HAP-1 (cell line): Measurements from ENCODE around the gene C7orf57.
"Not testable (repeated sequence)": the region's sequence is repeated elsewhere in the genome, so short reads cannot be mapped to it uniquely, and the experiment has no call there.

Experiments used
- DNase-seq, 2 experiments: peaks; one replicate each; pipeline ENCODE4 v3.0.0-alpha.2; 2016 to 2020; ENCODE audit warnings: low spot score in 2 of 2
- H3K27me3 ChIP-seq: fragments of 250-450 bp; sonication (Bioruptor Pico); 2 replicates; pipeline ENCODE4 v1.5.1; 2020; ENCODE audit warnings: low read depth, mild to moderate bottlenecking, moderate library complexity
- H3K36me3 ChIP-seq: fragments of 250-450 bp; sonication (Bioruptor Pico); replicated peaks from 2 replicates; pipeline ENCODE4 v1.5.1; 2020; ENCODE audit warnings: mild to moderate bottlenecking
- H3K4me1 ChIP-seq: fragments of 250-450 bp; sonication (Bioruptor Pico); 2 replicates; pipeline ENCODE4 v1.5.1; 2020; ENCODE audit warnings: mild to moderate bottlenecking
- H3K4me3 ChIP-seq: fragments of 250-450 bp; sonication (Bioruptor Pico); 2 replicates; pipeline ENCODE4 v1.5.1; 2020; ENCODE audit warnings: mild to moderate bottlenecking, moderate library complexity
- H3K9me3 ChIP-seq: fragments of 250-450 bp; sonication (Bioruptor Pico); 2 replicates; pipeline ENCODE4 v1.5.1; 2020; ENCODE audit warnings: mild to moderate bottlenecking, moderate library complexity
- in situ Hi-C: fragments of 300-500 bp; cut with MboI; formaldehyde crosslinking; loops from 3 replicates; pipeline ENCODE4 v1.14.3; 2020; ENCODE audit warnings: low sequenced_read_pairs, inconsistent platforms, mixed read lengths

Gene C7orf57

DNA sequence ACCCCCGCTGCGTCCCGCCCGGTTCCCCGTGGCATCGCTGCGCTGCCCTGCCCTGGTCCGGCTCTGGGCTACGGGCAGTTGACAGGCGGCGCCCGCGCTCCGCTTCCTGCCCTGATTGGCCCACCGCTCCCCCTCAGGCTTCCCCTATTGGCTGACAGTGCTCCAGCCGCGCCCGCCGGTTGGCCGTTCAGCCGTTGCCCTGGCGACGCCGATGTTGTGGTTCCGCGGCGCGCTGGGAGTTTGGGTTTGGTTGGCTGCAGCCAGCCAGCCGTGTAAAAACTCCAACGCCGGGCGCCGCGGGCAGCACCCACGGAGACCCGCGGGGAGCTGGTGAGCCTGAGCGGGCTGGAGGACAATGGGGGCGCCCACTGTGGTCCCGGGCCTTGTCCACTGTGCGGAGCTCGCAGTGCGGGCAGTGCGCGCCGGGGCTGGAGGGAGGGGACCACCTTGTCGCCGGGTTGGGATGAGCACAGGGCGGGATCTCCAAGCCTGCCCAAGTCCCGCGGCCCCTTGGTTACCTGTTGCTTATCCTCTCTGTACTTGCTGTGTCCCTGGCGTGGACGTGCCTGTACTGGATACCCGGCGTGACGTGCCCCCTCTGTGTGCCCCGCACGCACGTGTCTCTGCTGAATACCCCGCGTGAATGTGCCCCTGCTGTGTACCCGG lies at the start of gene C7orf57:
Gene C7orf57, plus strand, starts transcription at position 243 of the 666 bp plus-strand sequence. CDS start 766 bp downstream, outside the sequence.
- Histone ChIP-seq H3K9me3 (no peaks in the 10 kb centered on the region), H3K27me3 (0 out of 2 replicates have a peak, but pooled peaks cover 3% of the 10 kb centered on the region), H3K4me3 (peak within 1 kb of the TSS; percentile 49), H3K36me3 (no peaks in the 10 kb centered on the region), H3K4me1 (no peaks in the 10 kb centered on the region)
- peak; percentile 79 to 94 for DNase-seq
- in situ Hi-C loops, result no loop called here

DNA sequence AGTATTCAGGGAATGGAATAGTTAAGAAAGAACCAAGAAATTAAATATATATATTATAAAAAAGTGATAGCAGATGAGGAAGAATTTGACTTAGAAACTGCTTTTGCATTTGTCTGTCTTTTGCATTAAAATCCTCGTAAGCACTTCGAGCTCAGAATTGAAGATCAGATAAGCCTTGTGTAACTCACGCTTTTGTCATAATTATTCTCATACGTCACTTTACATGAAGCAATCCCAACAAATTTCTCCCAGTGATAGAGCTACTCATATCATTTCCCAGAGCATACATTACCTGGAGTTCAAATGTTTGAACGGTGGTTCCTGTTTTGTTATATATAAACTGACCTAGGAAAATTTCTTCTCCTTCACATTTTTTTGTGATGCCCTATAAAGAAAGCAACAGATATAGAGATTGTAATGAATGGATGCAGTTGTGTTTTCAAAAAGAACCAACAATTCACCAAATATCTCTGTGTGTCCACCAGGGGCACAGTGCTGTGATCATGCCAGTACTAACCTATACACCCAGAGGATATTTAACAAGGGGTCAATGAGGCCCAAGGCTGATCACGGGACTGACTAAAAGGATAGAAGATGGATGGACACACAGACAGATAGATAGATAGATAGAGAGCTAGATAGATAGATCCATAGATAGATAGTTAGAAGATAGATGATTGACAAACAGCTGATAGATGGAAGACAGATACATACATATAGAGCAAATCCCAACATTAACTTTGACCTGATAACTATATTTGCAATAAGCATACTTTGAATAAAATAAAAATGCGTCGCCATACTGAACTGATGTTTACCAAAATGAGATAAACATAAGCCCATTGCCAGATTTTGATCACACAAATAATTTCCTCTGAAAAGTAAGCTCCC lies 46.6 kb upstream of the C7orf57 start:
- peak; percentile 28 to 48 for DNase-seq
- H3K27me3 ChIP-seq, result no peaks in the 10 kb centered on the region
- no peak overlapping the region for H3K4me3 ChIP-seq

DNA sequence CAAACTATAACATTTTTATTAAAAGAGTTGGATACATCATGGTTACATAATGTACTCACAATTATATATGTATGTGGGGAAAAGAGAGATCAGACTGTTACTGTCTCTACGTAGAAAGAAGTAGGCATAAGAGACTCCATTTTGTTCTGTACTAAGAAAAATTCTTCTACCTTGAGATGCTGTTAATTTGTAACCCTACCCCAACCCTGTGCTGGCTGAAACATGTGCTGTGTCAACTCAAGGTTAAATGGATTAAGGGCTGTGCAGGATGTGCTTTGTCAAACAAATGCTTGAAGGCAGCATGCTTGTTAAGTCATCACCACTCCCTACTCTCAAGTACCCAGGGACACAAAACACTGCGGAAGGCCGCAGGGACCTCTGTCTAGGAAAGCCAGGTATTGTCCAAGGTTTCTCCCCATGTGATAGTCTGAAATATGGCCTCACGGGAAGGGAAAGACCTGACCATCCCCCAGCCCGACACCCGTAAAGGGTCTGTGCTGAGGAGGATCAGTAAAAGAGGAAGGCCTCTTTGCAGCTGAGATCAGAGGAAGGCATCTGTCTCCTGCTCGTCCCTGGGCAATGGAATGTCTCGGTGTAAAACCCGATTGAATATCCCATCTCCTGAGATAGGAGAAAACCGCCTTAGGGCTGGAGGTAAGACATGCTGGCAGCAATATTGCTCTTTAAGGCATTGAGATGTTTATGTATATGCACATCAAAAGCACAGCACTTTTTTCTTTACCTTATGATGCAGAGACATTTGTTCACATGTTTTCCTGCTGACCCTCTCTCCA lies 45.5 kb upstream of the C7orf57 start:
- H3K4me3 ChIP-seq, H3K27me3 ChIP-seq, H3K9me3 ChIP-seq, H3K36me3 ChIP-seq: not testable (repeated sequence)
- peaks cover 22% of the 10 kb centered on the region for H3K4me1 ChIP-seq
- in situ Hi-C loops, result loop anchor here (25.0 kb wide), 2 partner anchors 97 to 272 kb away; partner anchors contain the start of gene UPP1
- DNase-seq, result peak; percentile 72 to 77

More for the DNA sequence above, 46.6 kb upstream of the C7orf57 start:
- in situ Hi-C loops, result loop anchor here (25.0 kb wide), 2 partner anchors 99 to 274 kb away; partner anchors contain the start of gene UPP1
- peaks cover 22% of the 10 kb centered on the region for H3K4me1 ChIP-seq
- no peaks in the 10 kb centered on the region for H3K9me3 ChIP-seq
- no peaks in the 10 kb centered on the region for H3K36me3 ChIP-seq

- DNase-seq, result no peak
- H3K4me1 ChIP-seq, result peaks cover 22% of the 10 kb centered on the region
- no peaks in the 10 kb centered on the region for H3K36me3 ChIP-seq
- in situ Hi-C loops, result loop anchor here (25.0 kb wide), 2 partner anchors 97 to 272 kb away; partner anchors contain the start of gene UPP1
- no peaks in the 10 kb centered on the region for H3K9me3 ChIP-seq
- no peaks in the 10 kb centered on the region for H3K27me3 ChIP-seq
- H3K4me3 ChIP-seq, result no peak overlapping the region
These were observed 44.8 kb upstream of the C7orf57 start for GRCh38 chr7:47990592-47990991.

DNA sequence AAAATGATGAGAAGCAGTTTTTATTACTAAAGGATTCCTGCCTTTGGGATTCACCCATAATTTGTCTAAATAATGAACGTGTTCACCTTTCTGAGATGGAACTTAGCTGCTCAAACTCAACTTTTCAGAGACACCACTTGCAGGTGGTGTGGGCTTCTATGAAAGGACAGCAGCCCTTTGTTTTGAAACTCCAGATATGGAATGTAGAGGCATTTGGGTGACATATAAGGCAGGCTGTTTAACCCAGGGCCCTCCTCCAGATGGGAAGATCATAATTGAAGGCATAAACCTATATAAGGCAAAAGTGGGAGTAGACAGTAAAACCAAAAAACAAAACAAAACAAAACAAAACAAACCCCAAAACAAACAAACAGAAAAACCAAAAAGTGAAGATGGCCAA lies 44.1 kb upstream of the C7orf57 start:
- in situ Hi-C loops, result loop anchor here (25.0 kb wide), 2 partner anchors 96 to 271 kb away; partner anchors contain the start of gene UPP1
- no peak for DNase-seq
- no peak overlapping the region for H3K4me3 ChIP-seq
- no peaks in the 10 kb centered on the region for H3K27me3 ChIP-seq
- H3K9me3 ChIP-seq, result no peaks in the 10 kb centered on the region
- H3K36me3 ChIP-seq, result no peaks in the 10 kb centered on the region
- H3K4me1 ChIP-seq, result peaks cover 22% of the 10 kb centered on the region

GRCh38 chr7:47991741-47992311 lies 43.5 kb upstream of the C7orf57 start:
- peak; percentile 86 to 93 for DNase-seq
- Histone ChIP-seq H3K4me3 (peak overlapping the region; percentile 19), H3K36me3 (no peaks in the 10 kb centered on the region), H3K27me3 (no peaks in the 10 kb centered on the region), H3K9me3 (no peaks in the 10 kb centered on the region), H3K4me1 (peaks cover 22% of the 10 kb centered on the region)
- in situ Hi-C loops, result loop anchor here (25.0 kb wide), 2 partner anchors 95 to 270 kb away; partner anchors contain the start of gene UPP1

- Histone ChIP-seq H3K27me3 (no peaks in the 10 kb centered on the region), H3K4me1 (peaks cover 22% of the 10 kb centered on the region), H3K4me3 (no peak overlapping the region), H3K9me3 (no peaks in the 10 kb centered on the region), H3K36me3 (no peaks in the 10 kb centered on the region)
- in situ Hi-C loops, result loop anchor here (25.0 kb wide), 2 partner anchors 95 to 270 kb away; partner anchors contain the start of gene UPP1
- DNase-seq, result no peak
These were observed 42.9 kb upstream of the C7orf57 start for GRCh38 chr7:47992446-47992845.

DNA sequence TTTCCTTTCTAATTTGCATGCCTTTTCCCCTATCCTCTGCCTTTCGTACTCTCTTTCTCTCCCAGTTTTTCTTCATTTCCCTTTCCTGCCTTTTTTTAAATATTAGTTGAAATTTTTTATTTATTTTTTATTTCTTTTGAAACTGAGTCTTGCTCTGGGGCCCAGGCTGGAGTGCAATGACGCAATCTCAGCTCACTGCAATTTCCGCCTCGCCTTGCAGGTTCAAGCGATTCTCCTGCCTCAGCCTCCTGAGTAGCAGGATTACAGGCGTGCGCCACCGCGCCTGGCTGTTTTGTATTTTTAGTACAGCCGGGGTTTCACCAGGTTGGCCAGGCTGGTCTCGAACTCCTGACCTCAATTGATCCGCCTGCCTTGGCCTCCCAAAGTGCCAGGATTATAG lies 35.9 kb upstream of the C7orf57 start:
- in situ Hi-C loops, result loop anchor here (25.0 kb wide), 2 partner anchors 88 to 263 kb away; partner anchors contain the start of gene UPP1

GRCh38 chr7:48000164-48000563 lies 35.2 kb upstream of the C7orf57 start:
- H3K36me3 ChIP-seq, in situ Hi-C loops, DNase-seq, H3K27me3 ChIP-seq, H3K9me3 ChIP-seq, H3K4me1 ChIP-seq, H3K4me3 ChIP-seq: not testable (repeated sequence)

More for the DNA sequence above, 35.9 kb upstream of the C7orf57 start:
- no peaks in the 10 kb centered on the region for H3K9me3 ChIP-seq
- H3K36me3 ChIP-seq, result no peaks in the 10 kb centered on the region
- no peaks in the 10 kb centered on the region for H3K27me3 ChIP-seq
- H3K4me3 ChIP-seq, result no peak overlapping the region
- no peaks in the 10 kb centered on the region for H3K4me1 ChIP-seq
- no peak for DNase-seq

DNA sequence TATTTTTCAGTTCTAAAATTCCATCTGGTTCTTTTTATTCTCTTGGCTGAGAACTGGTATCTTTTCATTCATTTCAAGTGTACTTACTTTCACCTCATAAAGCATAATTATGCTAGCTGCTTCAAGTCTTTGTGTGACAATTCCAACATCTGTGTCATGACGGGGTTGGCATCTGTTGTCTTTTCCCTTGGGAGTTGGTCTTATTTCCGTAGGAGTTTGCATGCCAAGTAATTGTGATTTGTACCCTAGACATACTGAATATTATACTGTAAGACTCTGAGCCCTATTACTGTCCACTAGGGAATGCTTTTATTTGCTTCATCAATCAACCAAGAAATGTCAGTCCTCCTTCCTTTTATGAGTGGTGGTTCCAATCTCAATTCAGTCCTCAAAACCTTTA lies 31.3 kb upstream of the C7orf57 start:
- no peak for DNase-seq
- H3K4me3 ChIP-seq, result no peak overlapping the region
- in situ Hi-C loops, result no loop called here

DNA sequence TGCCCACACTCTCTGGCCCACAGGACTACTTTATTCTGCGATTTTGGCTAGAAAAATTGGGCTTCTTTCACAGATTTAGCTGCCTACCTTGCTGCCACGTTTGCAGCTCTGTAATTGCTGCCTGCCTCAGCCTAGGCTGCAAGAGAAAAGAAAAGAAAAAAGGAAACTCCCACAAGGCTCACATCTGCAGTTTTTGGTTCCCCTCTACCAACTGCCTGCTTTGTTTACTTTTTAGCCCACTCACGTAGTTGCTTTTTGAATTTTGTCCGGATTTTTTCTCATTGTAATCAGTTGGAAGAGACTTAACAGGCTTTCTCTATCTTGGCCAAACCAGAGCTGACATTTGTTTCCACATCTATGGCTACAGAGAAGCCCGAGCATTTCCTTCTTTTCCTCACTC lies 30.7 kb upstream of the C7orf57 start:
- Histone ChIP-seq H3K9me3 (no peaks in the 10 kb centered on the region), H3K4me3 (no peak overlapping the region), H3K27me3 (no peaks in the 10 kb centered on the region), H3K4me1 (peaks cover 4% of the 10 kb centered on the region), H3K36me3 (no peaks in the 10 kb centered on the region)
- DNase-seq, result no peak
- in situ Hi-C loops, result no loop called here

More for the DNA sequence above, 31.3 kb upstream of the C7orf57 start:
- H3K27me3 ChIP-seq, result no peaks in the 10 kb centered on the region
- no peaks in the 10 kb centered on the region for H3K9me3 ChIP-seq
- peaks cover 4% of the 10 kb centered on the region for H3K4me1 ChIP-seq
- H3K36me3 ChIP-seq, result no peaks in the 10 kb centered on the region

- no peak for DNase-seq
- H3K4me1 ChIP-seq, result peaks cover 4% of the 10 kb centered on the region
- no peaks in the 10 kb centered on the region for H3K36me3 ChIP-seq
- H3K4me3 ChIP-seq, result no peak overlapping the region
- in situ Hi-C loops, result no loop called here
- H3K9me3 ChIP-seq, result no peaks in the 10 kb centered on the region
- no peaks in the 10 kb centered on the region for H3K27me3 ChIP-seq
These were observed 28.5 kb upstream of the C7orf57 start for GRCh38 chr7:48006866-48007265.

DNA sequence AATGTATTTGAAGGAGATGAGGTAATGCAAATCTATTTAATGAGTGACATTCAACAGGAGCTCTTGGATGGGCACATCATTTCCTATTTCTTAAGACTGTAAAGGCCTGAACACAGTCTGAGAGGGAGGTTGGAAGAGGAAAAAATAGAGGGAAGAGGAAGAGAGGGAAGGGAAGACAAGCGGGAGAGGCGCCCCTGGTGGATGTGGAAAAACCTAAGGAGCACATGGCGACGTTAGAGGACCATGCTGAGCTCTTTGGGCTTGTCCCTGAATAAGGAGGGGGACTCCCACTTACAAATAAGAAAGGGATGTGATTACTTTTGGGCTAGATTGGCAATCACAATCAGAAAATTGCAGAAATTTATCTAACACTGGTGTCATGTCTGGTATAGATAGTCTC lies 26.1 kb upstream of the C7orf57 start:
- DNase-seq, result no peak
- no peaks in the 10 kb centered on the region for H3K9me3 ChIP-seq

More for the DNA sequence above, 26.1 kb upstream of the C7orf57 start:
- in situ Hi-C loops, result no loop called here
- H3K27me3 ChIP-seq, result no peaks in the 10 kb centered on the region
- H3K4me1 ChIP-seq, result peaks cover 4% of the 10 kb centered on the region
- no peak overlapping the region for H3K4me3 ChIP-seq
- no peaks in the 10 kb centered on the region for H3K36me3 ChIP-seq
